ENCODE results near the gene YAF2. TPM values are rescaled to one million over a fixed set of nuclear protein-coding genes. Genes with fewer than 3 reads are reported as not detected.

YAF2 gene
- total and polyA plus RNA-seq, 2 of the 13 experiments (the other 11 are each of a cell fraction or from before 2014, with no cell fraction given): 8.4 to 11.7 TPM

DNA sequence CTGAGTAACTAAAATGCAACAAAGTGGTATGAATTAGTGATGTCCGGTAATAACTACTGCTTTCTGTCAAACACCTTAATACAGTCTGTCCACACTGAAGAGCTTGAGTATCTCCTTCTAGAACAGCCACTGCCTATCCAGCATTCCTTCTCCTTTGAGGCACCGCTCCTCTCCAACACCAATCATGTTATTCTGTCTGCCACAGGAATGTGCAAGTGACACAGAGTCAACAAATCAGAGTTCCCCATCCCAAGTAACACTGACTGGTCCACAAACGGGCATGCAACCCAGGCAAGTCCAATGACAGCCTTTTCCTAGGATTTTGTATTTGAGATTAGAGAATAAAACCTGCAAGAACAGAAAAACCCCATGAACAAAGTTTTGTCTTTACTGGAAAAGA lies 97.1 kb downstream of the YAF2 start (continued):
- TF ChIP-seq ZBTB14 (CRISPR knock-in tag; IDR thresholded peaks at IDR 0.05) (no peak), FOXA1 (IDR thresholded peaks at IDR 0.05) (no peak), FOXA1 (CRISPR knock-in tag; IDR thresholded peaks at IDR 0.05) (peak; percentile 77), PHF21A (CRISPR knock-in tag; IDR thresholded peaks at IDR 0.05) (peak; percentile 33; the same call in 1 of the 2 replicates), GABPA (IDR thresholded peaks at IDR 0.05; ENCODE audit: low read depth, low read length) (no peak), GABPA (CRISPR knock-in tag; IDR thresholded peaks at IDR 0.05; ENCODE audit: low read depth) (no peak), DPF2 (CRISPR knock-in tag; IDR thresholded peaks at IDR 0.05; ENCODE audit: borderline replicate concordance, low read depth) (no peak), ZNF235 (CRISPR knock-in tag; IDR thresholded peaks at IDR 0.05; ENCODE audit: borderline replicate concordance) (no peak), SP140L (CRISPR knock-in tag; IDR thresholded peaks at IDR 0.05; ENCODE audit: borderline replicate concordance) (no peak), ZNF644 (CRISPR knock-in tag; IDR thresholded peaks at IDR 0.05; ENCODE audit: low read depth) (0 out of 2 replicates have a peak, but pooled peaks have one; percentile 21), KLF13 (CRISPR knock-in tag; IDR thresholded peaks at IDR 0.05) (no peak), HDAC2 (CRISPR knock-in tag; IDR thresholded peaks at IDR 0.05) (peak; percentile 63; the same call in 1 of the 2 replicates), MAFF (IDR thresholded peaks at IDR 0.05; ENCODE audit: low read depth, low read length) (no peak), TBX3 (IDR thresholded peaks at IDR 0.05; ENCODE audit: borderline replicate concordance) (0 out of 2 replicates have a peak, but pooled peaks have one; percentile 22), TCF7 (IDR thresholded peaks at IDR 0.05; ENCODE audit: low read depth) (peak; percentile 72), TMF1 (CRISPR knock-in tag; IDR thresholded peaks at IDR 0.05; ENCODE audit: low read depth) (no peak)

Measured in HepG2 (cell line).